Common myeloid progenitor, CD34-positive (primary cell): ENCODE results near the gene ASTN2.

Experiments
- CTCF ChIA-PET: fragments of 350-600 bp; sonication (Branson Sonifier 250); formaldehyde crosslinking; loops from one replicate; lab custom pipeline; 2021; ENCODE audit warnings: antibody characterized with exemption; lab: Charles Lee
- POLR2A ChIA-PET: fragments of 350-600 bp; sonication (Branson Sonifier 250); formaldehyde crosslinking; loops from one replicate; lab custom pipeline; 2021; ENCODE audit warnings: antibody characterized with exemption; lab: Charles Lee
- DNase-seq, 3 donors: peaks; one replicate each; pipeline versions ENCODE4 v3.0.0 to v3.0.0-alpha.2; 2013
- H3K27ac ChIP-seq, 2 experiments: 1 replicate in 1 of 2; 2 replicates in 1 of 2; pipeline ENCODE4 v1.7.0; 2013; ENCODE audit warnings: inconsistent platforms in 2 of 2, low read length in 2 of 2, mild to moderate bottlenecking in 2 of 2, low read depth in 1 of 2, moderate library complexity in 1 of 2; ENCODE audit not compliant: severe bottlenecking in 2 of 2, insufficient read depth in 1 of 2, poor library complexity in 1 of 2
- H3K27me3 ChIP-seq, 5 experiments: replicated peaks in 2 of 5; 1 replicate in 3 of 5; 2 replicates in 2 of 5; pipeline versions ENCODE4 v1.6.1 to v1.7.0; 2013; ENCODE audit warnings: low read length in 4 of 5, mild to moderate bottlenecking in 2 of 5, moderate library complexity in 2 of 5, inconsistent platforms in 1 of 5; ENCODE audit not compliant: insufficient read depth in 5 of 5, control insufficient read depth in 4 of 5
- H3K36me3 ChIP-seq, 4 experiments: 1 replicate in 2 of 4; 2 replicates in 2 of 4; pipeline versions ENCODE4 v1.6.1 to v1.7.0; 2013; ENCODE audit warnings: low read length in 3 of 4, control low read depth in 1 of 4, mild to moderate bottlenecking in 1 of 4; ENCODE audit not compliant: control insufficient read depth in 4 of 4, insufficient read depth in 4 of 4
- H3K4me1 ChIP-seq, 4 experiments: 1 replicate in 3 of 4; 2 replicates in 1 of 4; pipeline versions ENCODE4 v1.6.1 to v1.7.1; 2013; ENCODE audit warnings: low read length in 3 of 4, mild to moderate bottlenecking in 3 of 4, control low read depth in 1 of 4, inconsistent platforms in 1 of 4, moderate library complexity in 1 of 4; ENCODE audit not compliant: control insufficient read depth in 4 of 4, insufficient read depth in 4 of 4; ENCODE audit errors: control extremely low read depth in 1 of 4
- H3K4me3 ChIP-seq, 7 experiments: 1 replicate in 4 of 7; 2 replicates in 3 of 7; pipeline versions ENCODE4 v1.5.1 to v1.7.0; 2013; ENCODE audit warnings: mild to moderate bottlenecking in 7 of 7, low read length in 6 of 7, moderate library complexity in 6 of 7, inconsistent platforms in 2 of 7, low read depth in 2 of 7, control low read depth in 1 of 7; ENCODE audit not compliant: insufficient read depth in 4 of 7, control insufficient read depth in 1 of 7; ENCODE audit errors: extremely low read depth in 1 of 7
- H3K9me3 ChIP-seq, 5 experiments: 1 replicate in 4 of 5; 2 replicates in 1 of 5; pipeline versions ENCODE4 v1.6.1 to v1.7.1; 2013; ENCODE audit warnings: low read length in 4 of 5, mild to moderate bottlenecking in 2 of 5, inconsistent platforms in 1 of 5, low read depth in 1 of 5, moderate library complexity in 1 of 5; ENCODE audit not compliant: control insufficient read depth in 4 of 5, insufficient read depth in 2 of 5; ENCODE audit errors: control extremely low read depth in 1 of 5
- WGBS: methylation state at CpG from one replicate; pipeline ENCODE4 v1.1.5; 2013; ENCODE audit not compliant: insufficient coverage; 5-methylcytosine and 5-hydroxymethylcytosine counted together

The ASTN2 gene

DNA sequence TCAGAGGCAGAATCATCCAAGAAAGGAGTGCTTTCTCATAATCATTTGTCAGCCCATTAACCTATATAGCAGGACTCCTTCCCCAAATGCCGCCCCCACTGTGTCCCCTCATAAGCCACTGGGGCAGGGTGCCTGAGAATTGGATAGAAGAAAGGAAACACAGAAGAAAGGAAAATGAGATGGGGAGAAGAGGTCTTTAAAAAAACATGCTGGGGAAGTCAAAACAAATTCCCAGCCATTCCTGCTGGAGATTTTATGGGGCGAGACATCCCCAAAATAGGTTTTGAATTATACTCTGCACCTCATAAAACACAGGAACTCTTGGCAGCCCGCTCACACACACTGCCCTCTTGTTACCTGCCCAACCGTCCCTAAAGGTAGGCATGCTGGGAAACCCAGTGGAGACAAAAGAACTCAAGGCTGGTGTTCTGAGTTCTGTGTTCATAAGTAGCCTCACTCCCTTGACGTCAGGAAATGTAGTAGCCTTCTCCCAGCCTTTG, 19.7 kb downstream of the ASTN2 start:
- Histone ChIP-seq H3K27me3 (peaks cover 0 to 2% (median 1%) of the 10 kb centered on the region in 5 experiments), H3K27ac (no peak overlapping the region), H3K9me3 (no peaks in the 10 kb centered on the region), H3K4me3 (no peak overlapping the region), H3K4me1 (no peaks in the 10 kb centered on the region), H3K36me3 (no peaks in the 10 kb centered on the region)
- CTCF ChIA-PET = interaction anchor here (1.0 to 1.3 kb wide), 2 partner anchors 9 to 16 kb away, joined by 3 read pairs; no protein-coding TSS in a partner anchor
- 93% methylated on average over 2 of the region's 5 CpGs for WGBS
- POLR2A ChIA-PET = no interaction called here
- no peak for DNase-seq

DNA sequence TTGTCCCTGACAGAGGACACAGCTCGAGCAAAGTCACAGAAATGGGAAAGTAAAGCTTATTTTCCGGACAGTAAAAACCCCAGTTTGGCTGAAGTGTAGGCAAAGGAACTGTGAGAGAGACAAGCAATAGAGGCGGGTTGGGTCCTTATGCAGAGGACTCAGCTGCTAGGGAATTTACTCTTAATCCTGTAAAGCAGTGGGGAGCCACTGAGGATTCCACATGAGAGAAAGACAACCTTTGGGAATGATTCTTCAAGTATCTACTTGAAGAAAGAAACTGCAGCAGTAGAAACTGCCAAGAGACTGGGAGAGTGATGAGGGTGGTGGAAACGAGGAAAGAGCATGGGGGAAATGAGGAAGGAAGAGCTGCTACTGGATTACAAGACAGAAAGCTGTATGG, 20.2 kb downstream of the ASTN2 start:
- no peak for DNase-seq
- WGBS = 63% methylated on average over 4 of the region's 4 CpGs
- Histone ChIP-seq H3K27ac (no peak overlapping the region), H3K9me3 (no peaks in the 10 kb centered on the region), H3K4me1 (no peaks in the 10 kb centered on the region), H3K36me3 (no peaks in the 10 kb centered on the region), H3K4me3 (no peak overlapping the region), H3K27me3 (peaks cover 0 to 2% (median 0%) of the 10 kb centered on the region in 5 experiments)
- ChIA-PET POLR2A (no interaction called here), CTCF (no interaction called here)

DNA sequence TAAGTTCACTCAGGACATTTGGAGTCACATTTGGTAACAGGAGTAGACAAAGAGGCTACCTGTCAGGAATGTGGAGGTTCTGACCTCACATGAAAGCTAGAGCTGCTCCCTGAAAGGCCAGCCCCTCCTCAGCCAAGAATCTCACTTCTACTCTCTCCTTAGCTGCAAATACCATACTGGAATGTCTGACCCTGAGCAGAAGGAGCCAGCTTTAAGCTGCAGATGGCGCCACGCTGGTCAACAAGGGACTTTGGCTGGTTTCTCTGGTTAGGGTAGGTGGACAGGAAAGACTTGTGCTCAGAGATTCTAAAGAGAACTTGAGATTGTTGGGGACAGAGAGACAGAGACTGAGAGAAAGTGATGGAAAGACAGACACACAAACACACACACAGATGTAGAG, 21.9 kb downstream of the ASTN2 start:
- no peaks in the 10 kb centered on the region for H3K36me3 ChIP-seq
- no peak overlapping the region for H3K27ac ChIP-seq
- peaks cover 0 to 2% (median 2%) of the 10 kb centered on the region in 5 experiments for H3K27me3 ChIP-seq
- no CpG with 5 or more reads among the region's 2 CpGs for WGBS
- H3K4me1 ChIP-seq = no peaks in the 10 kb centered on the region
- no peak for DNase-seq
- POLR2A ChIA-PET = no interaction called here
- no peak overlapping the region for H3K4me3 ChIP-seq
- H3K9me3 ChIP-seq = no peaks in the 10 kb centered on the region
- CTCF ChIA-PET = interaction anchor here (0.8 to 1.1 kb wide), 2 partner anchors 17 to 20 kb away, joined by 3 to 4 read pairs; no protein-coding TSS in a partner anchor

DNA sequence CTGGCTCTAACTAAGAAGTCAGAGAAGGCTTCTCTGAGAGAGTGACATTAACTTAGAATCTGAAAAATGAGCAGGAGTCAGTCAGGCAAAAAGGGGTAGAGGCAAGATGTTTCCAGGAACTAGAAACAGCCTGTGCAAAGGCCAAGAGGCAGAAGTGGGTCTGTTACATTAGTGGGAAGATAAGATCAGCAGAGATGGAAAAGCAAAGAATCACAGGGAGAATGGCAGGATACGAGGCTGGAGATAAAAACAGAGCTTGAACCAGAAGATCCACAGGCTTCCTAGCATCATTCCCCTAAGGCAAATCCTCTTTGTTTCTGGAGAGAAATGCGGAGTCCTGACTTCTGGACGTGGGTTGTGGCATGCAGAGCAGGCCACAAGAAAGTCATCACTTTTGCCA, 27.4 kb downstream of the ASTN2 start:
- no peak overlapping the region for H3K27ac ChIP-seq
- ChIA-PET POLR2A (no interaction called here), CTCF (interaction anchor here (1.4 kb wide), 1 partner anchor 16 kb away, joined by 3 read pairs; no protein-coding TSS in a partner anchor)
- 100% methylated on average over 2 of the region's 3 CpGs for WGBS
- no peaks in the 10 kb centered on the region for H3K36me3 ChIP-seq
- H3K4me1 ChIP-seq = no peaks in the 10 kb centered on the region
- no peak overlapping the region for H3K4me3 ChIP-seq
- H3K27me3 ChIP-seq = peaks cover 0 to 2% (median 0%) of the 10 kb centered on the region in 5 experiments
- no peaks in the 10 kb centered on the region for H3K9me3 ChIP-seq
- DNase-seq = no peak

DNA sequence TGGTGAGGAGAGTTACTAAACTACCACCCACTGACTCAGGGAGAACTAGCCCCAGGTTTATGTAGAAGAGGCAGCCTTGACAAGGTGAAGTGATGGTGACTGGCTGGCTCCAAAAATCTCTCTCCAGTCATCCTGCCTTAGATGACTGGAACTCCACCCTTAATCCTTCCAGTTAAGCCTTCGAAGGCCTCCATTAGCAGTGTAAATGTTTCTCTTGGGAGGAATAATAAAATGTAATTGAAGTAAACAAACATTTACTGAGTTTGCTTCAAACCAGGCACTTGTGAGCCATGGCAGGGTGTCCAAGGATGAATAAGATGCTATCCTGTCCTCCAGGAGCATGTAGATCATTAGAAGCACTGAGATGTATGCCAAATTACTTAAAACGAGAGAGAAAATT, 35.5 kb downstream of the ASTN2 start:
- CTCF ChIA-PET = no interaction called here
- POLR2A ChIA-PET = no interaction called here
- H3K36me3 ChIP-seq = no peaks in the 10 kb centered on the region
- WGBS = no CpG with 5 or more reads among the region's 2 CpGs
- H3K9me3 ChIP-seq = no peaks in the 10 kb centered on the region
- no peaks in the 10 kb centered on the region for H3K4me1 ChIP-seq
- H3K27me3 ChIP-seq = peaks cover 0 to 4% (median 0%) of the 10 kb centered on the region in 5 experiments
- no peak overlapping the region for H3K4me3 ChIP-seq
- H3K27ac ChIP-seq = no peak overlapping the region
- DNase-seq = no peak

DNA sequence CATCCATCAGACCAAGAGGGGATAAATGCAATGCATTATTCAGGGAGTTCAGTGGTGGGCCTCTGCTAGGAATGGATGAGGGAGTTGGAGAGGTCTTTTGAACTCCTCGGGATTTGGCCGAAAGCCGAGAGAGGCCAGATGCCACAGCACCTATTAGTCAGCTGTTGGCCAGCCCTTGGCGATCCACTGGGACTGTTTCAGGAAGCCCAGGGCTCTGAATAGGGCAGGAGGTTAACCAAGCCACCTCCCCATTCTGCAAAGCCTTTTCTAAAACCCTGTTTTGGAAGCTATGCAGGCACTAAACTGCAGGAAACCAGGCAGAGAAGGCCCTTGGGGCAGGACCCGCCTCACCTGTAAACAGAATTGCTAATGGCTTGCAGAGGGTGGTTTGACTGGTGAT, 37.8 kb downstream of the ASTN2 start:
- ChIA-PET POLR2A (no interaction called here), CTCF (interaction anchor here (1.2 kb wide), 1 partner anchor 1601 kb away, joined by 3 read pairs; no protein-coding TSS in a partner anchor)
- no peak for DNase-seq
- WGBS = 65% methylated on average over 5 of the region's 5 CpGs
- Histone ChIP-seq H3K27ac (no peak overlapping the region), H3K9me3 (no peaks in the 10 kb centered on the region), H3K27me3 (peaks cover 0 to 4% (median 0%) of the 10 kb centered on the region in 5 experiments), H3K4me3 (no peak overlapping the region), H3K4me1 (no peaks in the 10 kb centered on the region), H3K36me3 (no peaks in the 10 kb centered on the region)

GRCh38 chr9:117375956-117376355, 38.9 kb downstream of the ASTN2 start:
- Histone ChIP-seq H3K27ac (no peak overlapping the region), H3K36me3 (no peaks in the 10 kb centered on the region), H3K9me3 (no peaks in the 10 kb centered on the region), H3K4me3 (no peak overlapping the region), H3K4me1 (no peaks in the 10 kb centered on the region), H3K27me3 (peaks cover 0 to 4% (median 0%) of the 10 kb centered on the region in 5 experiments)
- POLR2A ChIA-PET = no interaction called here
- CTCF ChIA-PET = interaction anchor here (1.2 kb wide), 1 partner anchor 1603 kb away, joined by 3 read pairs; no protein-coding TSS in a partner anchor
- 100% methylated on average over 1 of the region's 1 CpG for WGBS
- DNase-seq = no peak
